OCI-LY1 (cell line): ENCODE measurements around the gene RNF115.

Experiments
- CTCF ChIP-seq: fragments of 200-600 bp; sonication (generic), shearing (Covaris generic); IDR thresholded peaks from 2 replicates; pipeline ENCODE4 v1.5.1; 2017; ENCODE audit warnings: mild to moderate bottlenecking, antibody characterized with exemption, low read length, moderate library complexity, mixed read lengths
- EZH2 ChIP-seq: fragments of 200-600 bp; sonication (generic), shearing (Covaris generic); IDR thresholded peaks from 2 replicates; pipeline ENCODE4 v1.8.0; 2017; ENCODE audit warnings: borderline replicate concordance, mixed run types, mild to moderate bottlenecking, antibody characterized with exemption, low read length, moderate library complexity, mixed read lengths

- no peak for TF ChIP-seq CTCF
- TF ChIP-seq EZH2: no peak
Observed at GRCh38 chr1:145710291-145711027, 113.4 kb downstream of the RNF115 start.
